ENCODE data around the gene GARRE1.
"Not testable (repeated sequence)": the region's sequence is repeated elsewhere in the genome, so short reads cannot be mapped to it uniquely, and the experiment has no call there.

GARRE1 gene

DNA sequence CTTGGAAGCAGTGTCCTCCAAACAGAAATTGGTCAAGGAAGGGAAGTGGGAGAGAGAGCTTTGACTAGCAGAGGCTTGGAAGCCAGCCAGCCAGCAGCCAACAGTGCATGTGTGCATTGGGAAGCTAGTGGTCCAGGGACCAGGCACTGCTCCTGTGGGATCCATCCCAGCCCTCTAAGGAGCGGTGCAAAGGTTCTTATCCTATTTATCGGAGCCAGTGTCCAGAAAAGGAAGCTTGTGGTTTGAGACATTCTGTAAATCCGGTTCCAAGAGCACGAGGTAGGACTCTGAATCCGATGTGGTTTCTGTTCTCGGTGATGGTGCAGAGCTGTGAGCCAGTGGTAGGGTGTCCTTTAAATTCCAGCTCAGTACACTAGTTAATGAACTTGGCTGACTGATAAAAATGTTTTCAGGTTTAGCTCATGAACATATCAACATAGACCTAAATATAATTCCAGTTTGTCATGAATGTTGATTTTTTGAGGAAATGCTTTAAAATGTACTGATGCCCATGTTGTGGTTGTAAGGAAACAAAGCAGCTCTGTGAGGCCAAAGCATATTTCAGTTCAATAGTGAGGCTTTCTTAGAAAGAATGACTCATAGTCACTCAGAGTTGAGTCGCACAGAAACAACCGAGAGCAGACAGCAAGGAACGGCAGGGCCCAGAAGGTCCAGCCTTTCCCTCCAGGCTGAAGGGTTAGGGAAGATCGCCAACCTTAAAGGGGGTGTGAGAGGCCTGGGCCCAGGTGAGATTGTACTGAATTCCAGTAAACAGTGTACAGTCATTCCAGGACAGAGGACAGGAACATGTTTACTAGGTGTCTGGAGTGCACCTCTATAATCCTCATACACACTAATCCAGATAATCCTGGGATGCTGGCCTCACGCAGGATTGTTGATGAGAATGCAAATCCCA, 21.5 kb upstream of the GARRE1 start:
- no peak for DNase-seq

DNA sequence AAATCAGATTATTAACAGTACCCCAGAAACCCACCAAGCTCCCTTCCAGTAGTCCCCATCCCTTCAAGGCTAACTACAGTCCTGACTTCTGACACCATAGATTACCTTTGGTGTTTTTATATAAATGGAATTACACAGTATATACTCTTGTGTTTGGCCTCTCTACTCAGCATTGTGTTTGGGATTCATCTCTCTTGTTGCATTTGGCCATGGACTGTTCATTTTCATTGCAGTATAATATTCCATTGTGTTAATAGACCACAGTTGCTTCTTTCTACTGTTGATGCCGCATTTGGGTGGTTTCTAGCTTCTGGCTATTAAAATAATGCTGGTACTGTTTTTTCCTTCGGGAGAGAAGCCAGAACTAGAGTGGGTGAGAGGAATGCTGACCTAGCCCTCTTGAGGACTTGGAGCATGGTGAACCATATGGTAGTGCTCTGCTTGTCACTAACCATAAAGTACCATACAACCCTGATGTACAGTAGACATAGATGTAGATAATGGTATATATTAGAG, 18.9 kb upstream of the GARRE1 start:
- no peak for DNase-seq

DNA sequence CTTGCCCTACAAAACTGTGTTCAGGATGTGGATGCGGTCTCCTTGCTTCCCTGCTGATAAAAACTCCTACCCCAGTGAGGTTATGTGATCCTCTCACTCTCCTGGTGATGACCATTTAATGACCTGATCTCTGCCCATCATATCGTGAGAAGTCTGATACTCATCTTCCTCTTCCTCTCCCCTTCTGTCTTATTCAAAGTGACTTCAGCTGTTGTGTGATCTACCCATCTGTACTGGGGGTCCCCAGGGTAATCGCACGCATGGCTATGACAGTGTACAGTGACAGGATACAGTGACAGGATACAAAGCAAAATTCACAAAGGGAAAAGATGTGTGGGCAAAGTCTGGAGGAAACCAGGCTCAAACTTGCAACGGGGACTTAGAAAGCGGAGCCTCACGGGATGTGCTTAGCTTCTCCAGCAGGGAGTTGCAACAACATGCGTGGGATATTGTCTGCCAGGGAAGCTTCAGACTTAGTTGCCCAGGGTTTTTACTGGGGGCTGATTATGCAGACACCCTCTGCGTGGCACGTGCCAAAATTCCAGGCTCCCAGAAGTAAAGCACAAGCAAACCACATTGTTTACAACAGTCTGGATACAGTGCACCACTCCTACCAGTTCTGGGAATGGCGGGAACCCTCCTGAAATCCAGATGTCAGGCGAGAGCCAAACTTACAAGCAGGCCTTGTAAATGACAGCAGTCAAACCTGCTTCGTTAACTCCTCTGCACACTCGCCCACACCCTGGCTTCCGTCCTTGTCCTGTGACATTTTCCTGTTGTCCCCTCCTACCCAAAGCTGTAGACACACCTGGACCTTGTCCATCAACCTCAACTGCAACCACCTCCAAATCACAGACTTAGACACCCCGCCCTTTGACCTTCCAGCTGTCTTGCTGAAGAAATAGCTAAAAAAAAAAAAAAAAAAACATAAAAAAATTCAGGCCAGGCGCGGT, 18.0 kb upstream of the GARRE1 start:
- DNase-seq, result no peak

DNA sequence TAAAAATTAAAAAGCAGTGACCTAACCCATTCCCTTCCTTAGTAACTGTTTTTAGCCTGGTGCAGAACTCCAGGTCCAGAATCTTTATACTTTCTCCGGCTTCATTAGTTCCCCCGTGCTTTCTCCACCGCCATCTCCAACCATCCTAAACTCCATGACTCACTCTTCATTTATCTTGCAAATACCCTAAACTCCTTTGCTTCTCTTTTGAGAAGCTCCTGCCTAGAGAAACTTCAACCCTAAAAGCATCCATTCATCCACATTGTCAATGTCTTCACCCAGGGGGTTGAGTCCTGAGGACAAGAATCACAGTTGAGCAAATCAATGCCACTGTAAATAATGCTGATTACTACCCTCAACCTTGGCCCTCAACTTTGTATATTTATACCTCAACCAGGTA, 17.1 kb upstream of the GARRE1 start:
- no peak for DNase-seq

DNA sequence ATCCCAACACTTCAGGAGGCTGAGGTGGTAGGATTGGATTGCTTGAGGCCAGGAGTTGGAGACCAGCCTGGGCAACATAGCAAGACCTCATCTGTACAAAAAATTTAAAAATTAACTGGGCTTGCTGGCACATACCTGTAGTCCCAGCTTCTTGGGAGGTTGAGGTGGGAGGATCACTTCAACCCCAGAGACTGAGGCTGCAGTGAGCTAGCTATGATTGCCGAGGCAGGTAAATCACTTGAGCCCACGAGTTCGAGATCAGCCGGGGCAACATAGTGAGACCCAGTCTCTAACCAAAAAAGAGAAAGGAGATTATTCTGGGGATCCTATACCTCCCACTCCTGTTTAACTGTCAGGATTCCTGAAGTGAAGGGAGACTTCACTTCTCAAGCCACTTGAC, 16.4 kb upstream of the GARRE1 start:
- DNase-seq, result no peak

DNA sequence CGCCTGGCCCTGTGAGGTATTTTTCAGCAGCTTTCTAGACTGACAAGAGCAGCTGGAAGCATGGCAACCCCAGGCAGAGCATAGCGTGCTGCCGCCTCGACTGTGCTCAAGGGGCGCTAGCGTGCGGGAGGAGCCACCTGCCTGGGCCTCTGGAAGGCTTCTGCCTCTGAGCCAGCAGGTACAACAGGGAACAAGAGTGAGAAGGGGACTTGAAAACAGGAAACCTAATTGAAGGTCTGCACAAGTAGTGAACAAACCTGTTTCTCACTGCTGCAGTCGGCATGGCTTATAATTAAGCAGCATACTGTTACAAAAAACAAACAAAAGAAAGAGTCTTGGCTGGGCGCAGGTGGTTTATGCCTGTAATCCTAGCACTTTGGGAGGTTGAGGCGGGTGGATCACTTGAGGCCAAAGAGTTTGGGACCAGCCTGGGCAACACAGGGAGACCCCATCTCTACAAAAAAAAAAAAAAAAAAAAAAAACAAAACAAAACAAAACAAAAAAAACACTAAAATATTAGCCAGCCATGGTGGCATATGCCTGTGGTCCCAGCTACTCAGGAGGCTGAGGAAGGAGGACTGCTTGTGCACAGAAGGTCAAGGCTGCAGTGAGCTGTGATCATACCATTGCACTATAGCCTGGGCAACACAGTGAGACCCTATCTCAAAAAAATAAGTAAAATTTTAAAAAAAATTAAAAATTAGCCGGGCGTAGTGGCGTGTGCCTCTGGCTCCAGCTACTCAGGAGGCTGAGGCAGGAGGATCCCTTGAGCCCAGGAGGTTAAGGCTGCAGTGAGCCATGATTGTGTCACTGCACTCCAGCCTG, 12.6 kb upstream of the GARRE1 start:
- no peak for DNase-seq

DNA sequence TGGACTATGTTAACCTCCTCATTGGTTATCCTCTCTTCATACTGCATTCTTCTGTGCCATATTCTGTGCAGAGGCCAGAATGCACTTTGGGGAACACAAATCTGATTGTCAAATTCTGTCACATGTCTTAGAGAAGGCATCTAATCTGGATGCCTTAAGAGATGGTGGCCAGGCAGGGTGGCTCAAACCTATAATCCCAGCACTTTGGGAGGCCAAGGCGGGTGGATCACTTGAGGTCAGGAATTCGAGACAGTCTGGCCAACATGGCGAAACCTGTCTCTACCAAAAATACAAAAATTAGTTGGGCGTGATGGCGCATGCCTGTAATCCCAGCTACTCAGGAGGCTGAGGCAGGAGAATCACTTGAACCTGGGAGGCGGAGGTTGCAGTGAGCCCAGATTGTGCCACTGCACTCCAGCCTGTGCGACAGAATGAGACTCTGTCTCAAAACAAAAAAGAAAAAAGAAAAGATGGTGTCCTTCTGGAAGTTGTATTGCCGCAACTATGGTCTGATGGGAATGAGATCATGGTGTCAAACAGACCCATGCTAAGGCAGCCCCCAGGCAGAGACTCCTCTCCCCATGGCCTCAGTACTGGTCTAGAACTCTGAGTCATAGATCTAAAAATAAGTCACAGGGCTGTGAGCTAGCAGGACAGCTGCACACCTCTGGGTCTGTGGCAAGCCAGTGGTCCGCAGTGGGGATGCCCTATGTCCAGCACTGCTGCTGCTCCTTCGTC, 11.0 kb upstream of the GARRE1 start:
- DNase-seq, result not testable (repeated sequence)

DNA sequence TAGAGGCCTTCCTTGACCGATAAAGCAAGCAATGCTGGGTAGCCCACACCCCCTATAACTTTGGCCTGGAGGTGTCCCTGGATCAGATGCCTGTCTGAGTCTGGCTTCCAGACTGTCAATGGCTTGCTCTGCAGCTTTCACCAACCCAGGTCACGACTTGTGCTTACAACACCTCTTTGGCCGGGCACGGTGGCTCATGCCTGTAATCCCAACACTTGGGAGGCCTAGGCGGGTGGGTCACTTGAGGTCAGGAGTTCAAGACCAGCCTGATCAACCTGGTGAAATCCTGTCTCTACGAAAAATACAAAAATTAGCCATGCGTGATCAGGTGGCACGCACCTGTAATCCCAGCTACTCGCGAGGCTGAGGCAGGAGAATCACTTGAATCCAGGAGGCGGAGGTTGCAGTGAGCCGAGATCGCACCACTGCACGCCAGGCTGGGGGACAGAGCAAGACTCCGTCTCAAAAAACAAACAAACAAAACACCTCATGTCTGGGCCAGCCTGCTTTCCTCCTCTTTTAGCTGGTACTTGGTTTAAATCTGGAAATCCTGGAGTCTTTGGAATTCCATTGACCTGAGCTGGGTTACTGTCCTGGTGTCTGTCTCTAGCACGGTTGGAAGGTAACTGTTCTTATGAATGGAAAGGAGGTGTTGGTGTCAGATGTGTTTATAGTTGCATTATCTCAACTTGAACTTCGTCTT, 10.3 kb upstream of the GARRE1 start:
- DNase-seq, result no peak

DNA sequence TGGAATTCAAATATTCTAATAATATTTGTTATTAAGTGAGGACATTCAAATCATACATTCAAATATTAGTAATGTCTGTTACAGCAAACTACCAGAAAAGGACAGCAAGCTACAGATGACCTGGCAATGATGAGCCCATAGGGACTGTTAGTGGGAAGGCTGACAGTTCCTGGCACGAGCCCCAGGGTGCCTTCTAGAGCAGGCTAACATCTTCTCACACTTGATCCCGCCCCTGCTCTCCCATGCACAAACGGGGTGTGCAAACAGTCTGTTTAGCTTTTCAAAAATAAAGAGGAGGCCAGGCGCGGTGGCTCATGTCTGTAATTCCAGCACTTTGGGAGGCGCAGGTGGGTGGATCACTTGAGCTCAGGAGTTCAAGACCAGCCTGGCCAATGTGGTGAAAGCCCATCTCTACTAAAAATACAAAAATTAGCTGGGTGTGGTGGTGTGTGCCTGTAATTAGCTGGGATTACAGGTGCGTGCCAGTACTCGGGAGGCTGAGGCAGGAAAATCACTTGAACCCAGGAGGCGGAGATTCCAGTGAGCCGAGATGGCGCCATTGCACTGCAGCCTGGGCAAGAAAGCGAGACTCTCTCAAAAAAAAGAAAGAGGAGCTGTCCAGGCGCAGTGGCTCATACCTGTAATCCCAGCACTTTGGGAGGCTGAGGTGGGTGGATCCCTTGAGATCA, 9.6 kb upstream of the GARRE1 start:
- DNase-seq, result no peak

DNA sequence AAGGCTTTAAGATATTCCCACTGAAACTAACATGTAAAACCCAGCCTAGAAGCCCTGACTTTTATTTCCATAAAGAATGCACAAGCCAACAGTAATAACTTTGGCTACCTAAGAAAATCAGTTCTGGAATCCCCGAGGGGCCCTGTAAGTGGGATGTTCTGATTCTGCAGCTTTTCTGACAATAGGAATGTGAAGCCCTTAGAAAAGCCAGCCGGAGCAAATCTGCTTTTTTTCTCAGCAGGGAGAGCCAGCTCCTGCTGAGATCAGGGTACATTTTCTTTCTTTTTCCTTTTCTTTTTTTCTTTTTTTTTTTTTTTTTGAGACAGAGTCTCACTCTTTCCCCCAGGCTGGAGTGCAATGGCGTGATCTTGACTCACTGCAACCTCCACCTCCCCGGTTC, 8.0 kb upstream of the GARRE1 start:
- DNase-seq, result no peak

DNA sequence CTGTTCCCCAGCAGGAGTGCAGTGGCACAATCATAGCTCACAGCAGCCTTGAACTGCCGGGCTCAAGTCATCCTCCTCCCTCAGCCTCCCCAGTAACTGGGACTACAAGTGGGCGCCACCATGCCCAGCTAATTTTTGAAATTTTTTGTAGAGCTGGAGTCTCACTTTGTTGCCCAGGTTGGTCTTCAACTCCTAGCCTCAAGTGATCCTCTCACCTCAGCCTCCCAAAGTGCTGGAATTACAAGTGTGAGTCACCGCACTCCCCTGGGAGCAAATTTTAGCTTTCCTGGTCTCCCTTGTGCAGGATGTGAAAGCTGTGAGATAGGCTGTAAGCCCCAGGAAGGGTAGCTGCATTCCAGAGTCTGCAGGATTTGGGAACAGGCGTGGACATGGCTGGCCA, 5.4 kb upstream of the GARRE1 start:
- no peak for DNase-seq

DNA sequence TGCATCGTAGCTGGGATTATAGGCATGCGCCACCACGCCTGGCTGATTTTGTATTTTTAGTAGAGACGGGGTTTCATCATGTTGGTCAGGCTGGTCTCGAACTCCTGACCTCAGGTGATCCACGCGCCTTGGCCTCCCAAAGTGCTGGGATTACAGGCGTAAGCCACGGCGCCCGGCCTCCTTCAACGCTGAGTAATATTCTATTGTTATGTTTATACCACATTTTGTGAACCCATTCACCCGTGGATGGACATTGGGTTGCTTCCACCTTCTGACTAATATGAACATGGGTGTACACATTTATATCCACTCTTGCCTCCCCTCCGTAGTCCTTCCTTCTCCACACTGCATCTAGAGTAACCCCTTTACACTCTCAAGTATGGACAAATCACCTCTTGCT, 1.2 kb upstream of the GARRE1 start:
- DNase-seq, result not testable (repeated sequence)

DNA sequence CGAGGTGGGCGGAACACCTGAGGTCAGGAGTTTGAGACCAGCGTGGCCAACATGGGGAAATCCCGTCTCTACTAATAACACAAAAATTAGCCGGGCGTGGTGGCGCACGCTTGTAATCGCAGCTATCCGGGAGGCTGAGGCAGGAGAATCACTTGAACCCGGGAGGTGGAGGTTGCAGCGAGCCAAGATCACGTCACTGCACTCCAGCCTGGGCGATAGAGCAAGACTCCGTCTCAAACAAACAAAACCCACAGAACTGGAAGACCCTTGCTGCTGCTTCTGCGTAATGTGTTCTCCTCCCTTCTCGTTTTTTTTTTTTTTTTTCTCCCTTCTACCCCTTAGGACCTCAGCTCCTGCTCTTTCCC, 691 bp upstream of the GARRE1 start:
- DNase-seq, result not testable (repeated sequence)

DNA sequence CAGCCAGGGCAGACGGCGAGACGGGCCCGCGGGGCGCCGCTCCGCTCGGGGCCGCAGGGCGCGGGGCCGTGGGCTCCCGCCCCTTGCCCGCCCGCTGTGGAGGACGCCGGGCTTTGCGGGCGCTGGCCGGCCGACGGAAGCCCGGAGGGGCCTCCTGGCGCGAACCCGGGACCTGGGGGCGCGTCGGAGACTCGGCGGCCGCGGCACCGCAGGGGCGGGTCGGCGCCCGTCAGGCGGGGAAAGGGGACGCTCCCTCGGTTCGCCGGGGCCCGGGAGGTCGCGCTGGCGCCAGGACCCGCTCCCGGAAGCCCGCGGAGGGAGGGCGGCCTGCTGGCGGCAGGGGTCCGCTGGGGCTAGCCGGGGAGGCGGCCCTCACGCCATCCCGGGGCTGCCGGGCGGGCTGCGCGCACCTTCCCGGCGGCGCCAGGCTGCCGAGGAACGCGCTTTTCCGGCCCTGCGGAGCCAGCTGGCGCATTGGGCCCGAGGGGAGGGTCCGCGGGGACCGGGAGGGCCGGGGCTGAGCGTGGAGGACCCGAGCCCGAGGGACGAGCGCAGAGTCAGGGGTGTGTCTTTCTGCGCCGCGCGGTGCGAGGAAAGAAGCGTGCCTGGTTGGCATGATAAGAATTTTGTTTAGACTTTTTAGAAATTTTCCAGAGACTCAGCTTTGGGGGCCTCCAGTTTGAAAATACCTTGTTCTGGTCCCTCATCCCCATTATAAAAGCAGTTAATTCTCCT, 511 bp downstream of the GARRE1 start:
- DNase-seq, result no peak

DNA sequence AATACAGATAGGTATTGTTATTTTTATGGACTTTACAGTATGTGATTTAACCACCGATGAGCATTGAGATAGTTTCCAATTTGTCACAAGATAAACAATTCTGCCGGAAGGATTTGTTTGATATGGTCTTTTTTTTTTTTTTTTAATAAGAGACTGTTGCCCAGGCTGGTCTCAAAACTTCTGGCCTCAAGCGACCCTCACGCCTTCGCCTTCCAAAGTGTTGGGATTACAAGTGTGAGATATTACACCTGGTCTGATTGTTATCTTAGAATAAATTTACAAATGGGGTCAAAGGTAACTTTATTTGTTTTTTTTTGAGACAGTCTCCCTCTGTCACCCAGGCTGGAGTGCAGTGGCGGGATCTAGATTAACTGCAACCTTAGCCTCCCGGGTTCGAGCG, 1.2 kb downstream of the GARRE1 start:
- DNase-seq, result no peak

DNA sequence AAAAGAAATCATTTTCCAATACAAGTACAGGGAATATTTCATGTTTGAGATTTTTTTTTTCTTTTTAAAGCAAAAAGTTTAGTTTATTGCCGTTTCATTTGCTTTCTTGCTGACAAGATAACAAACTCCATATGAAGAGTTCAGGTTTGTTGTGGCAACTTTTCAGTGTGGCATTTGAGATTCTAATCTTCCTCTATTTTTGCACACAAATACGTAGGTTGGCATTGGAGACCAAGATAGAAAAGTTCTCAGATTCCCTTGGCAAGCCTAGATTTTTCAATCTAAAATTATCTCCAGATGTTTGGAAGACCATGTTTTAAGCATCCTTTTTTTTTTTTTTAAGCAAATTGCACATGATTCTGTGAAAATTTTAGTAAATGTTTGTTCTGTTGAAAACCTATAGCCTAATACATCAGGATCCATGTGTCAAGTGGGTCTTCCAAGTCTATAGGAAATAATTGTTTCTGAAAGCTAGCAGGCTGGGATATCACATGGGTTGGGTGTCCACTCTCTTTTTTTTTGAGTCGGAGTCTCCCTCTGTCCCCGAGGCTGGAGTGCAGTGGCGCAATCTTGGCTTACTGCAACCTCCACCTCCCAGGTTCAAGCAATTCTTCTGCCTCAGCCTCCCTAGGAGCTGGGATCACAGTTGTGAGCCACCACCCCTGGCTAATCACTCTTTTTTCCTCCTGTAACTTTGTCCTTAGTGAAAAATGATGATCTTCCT, 2.6 kb downstream of the GARRE1 start:
- DNase-seq, result no peak

DNA sequence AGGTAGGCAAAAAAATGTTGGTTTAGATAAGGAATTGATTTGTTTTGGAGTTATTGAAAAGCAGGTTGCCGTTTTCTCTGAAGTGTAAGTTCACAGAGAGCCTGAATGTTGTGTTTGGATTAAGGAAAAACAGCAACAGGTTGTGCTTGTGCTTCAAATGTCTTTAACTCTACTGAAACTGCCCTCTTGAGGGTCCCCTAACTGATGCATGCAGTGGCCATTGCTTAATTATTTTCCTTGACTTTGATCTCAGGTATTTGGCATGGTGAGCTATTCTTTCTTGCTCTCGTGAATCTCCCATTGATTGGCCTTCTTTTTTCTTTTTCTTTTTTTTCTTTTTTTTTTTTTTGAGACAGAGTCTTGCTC, 3.2 kb downstream of the GARRE1 start:
- no peak for DNase-seq

DNA sequence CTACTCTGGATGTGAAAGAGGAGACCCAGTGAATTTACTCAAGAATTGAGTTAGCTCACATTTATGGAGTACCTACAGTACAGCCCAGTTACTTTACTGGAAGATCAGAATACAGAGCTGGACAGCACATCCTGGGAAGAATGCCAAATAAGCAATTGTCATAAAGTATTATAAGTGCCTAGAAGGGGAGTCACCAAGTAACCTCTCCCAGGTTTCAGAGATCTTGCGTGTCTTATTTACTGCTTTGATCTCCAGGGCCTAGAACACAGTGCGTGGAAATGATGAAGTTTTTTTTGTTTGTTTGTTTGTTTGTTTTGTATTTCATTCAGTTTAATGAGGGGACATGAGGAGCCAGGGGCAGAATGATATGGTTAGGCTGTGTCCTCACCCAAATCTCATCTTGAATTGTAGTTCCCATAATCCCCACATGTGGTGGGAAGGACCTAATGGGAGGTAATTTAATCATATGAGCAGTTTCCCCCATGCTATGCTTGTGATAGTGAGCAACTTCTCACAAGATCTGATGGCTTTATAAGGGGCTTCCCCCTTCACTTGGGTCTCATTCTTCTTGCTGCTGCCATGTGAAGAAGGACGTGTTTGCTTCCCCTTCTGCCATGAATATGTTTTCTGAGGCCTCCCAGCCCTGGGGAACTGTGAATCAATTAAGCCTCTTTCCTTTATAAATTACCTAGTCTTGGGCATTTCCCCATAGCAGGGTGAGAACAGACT, 5.2 kb downstream of the GARRE1 start:
- DNase-seq, result no peak

DNA sequence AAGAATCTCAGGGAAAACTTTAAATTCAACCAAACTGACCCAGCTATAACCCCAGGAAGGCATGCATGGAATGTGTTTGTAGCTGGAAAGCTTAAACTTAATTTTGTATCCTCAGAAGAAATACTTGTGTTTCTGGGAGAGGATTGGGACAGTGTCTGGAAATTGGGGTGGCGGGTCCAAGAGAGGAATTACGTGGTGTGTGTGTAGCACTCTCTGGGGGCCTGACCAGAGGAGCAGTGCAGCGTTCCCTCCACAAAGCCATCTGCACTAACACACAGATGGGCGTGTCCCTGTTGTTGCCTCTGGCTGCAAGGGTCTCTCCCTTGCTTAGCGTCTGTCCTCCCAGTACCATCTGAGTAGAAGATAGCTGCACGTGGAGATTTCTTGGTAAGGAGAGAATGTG, 6.4 kb downstream of the GARRE1 start:
- no peak for DNase-seq

Data from GF-D8 (cell line).